Measurements from ENCODE around the gene FAM200C. TPM values are rescaled to one million over a fixed set of nuclear protein-coding genes. Genes with fewer than 3 reads are reported as not detected.

Gene FAM200C
- total and polyA plus RNA-seq, 9 donors: 4.8 to 14.3 (median 8.0) TPM

DNA sequence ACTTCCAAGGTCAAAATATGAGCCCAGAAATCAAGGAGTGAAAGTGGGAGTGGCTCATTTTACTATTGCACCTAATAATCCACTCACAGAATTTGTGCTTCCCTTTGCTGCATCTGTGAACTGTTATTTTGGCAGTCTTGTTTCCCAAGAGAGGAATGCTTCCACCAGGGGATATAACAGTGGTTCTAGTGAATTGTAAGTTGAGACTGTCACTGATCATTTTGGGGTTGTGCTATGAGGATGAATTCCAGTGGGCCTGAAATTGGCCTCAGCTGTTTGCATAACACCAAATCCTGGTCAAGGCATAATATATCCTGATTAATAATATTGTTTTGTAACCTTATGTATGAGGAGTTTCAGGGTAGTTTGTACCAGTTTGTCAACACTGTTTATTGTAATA, 14.4 kb downstream of the FAM200C start:
- Histone ChIP-seq H3K27me3 (no peaks in the 10 kb centered on the region), H3K9me3 (no peaks in the 10 kb centered on the region), H3K4me3 (no peak overlapping the region), H3K4me1 (ENCODE audit: insufficient read depth) (no peaks in the 10 kb centered on the region), H3K27ac (no peak overlapping the region), H3K36me3 (no peaks in the 10 kb centered on the region)
- TF ChIP-seq, protein P1, sequence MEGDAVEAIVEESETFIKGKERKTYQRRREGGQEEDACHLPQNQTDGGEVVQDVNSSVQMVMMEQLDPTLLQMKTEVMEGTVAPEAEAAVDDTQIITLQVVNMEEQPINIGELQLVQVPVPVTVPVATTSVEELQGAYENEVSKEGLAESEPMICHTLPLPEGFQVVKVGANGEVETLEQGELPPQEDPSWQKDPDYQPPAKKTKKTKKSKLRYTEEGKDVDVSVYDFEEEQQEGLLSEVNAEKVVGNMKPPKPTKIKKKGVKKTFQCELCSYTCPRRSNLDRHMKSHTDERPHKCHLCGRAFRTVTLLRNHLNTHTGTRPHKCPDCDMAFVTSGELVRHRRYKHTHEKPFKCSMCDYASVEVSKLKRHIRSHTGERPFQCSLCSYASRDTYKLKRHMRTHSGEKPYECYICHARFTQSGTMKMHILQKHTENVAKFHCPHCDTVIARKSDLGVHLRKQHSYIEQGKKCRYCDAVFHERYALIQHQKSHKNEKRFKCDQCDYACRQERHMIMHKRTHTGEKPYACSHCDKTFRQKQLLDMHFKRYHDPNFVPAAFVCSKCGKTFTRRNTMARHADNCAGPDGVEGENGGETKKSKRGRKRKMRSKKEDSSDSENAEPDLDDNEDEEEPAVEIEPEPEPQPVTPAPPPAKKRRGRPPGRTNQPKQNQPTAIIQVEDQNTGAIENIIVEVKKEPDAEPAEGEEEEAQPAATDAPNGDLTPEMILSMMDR (IDR thresholded peaks at IDR 0.05): no peak
- TF ChIP-seq EP300 (IDR thresholded peaks at IDR 0.05) (no peak), POLR2A (IDR thresholded peaks at IDR 0.05) (no peak)
- intact Hi-C loops (cut with DNase I): no loop called here
- DNase-seq: no peak

DNA sequence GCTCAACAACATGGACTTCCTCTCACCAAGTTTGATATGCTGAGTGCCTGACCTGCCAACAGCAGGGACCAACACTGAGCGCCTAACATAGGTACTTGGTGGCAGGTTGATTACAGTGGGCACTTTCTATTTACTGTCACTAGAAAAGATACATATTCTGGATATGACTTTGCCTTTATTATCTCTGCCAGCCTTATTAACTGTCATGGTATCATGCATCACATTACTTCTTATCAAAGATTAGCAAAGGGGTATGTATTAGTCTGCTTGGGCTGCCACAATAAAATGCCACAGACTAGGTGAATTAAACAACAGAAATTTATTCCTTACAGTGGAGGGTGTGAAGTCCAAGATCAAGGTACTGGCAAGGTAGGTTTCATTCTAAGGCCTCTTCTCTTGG, 15.2 kb downstream of the FAM200C start:
- intact Hi-C loops (cut with DNase I): no loop called here
- 96 to 100% (median 100%) methylated on average over 1 of the region's 1 CpG for WGBS, 3 donors

DNA sequence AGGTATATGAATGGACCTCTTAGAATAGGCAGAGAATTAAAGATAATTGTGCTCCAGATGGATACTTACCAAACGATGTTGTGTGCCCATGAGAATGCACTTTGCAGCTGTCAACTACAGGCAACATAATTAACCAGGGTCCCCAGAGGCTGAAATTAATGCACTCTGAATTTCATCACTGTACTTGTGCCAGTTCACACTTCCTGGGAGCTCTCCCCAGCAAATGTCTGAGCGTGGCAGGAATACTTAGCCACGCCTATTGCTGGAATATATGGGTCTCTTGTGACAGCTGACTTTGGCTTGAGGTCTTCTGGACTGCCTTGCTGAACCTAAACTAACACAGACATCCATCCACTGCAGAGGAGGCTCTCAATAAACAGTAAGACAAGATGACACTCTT, 17.5 kb downstream of the FAM200C start:
- Histone ChIP-seq H3K27me3 (no peaks in the 10 kb centered on the region), H3K36me3 (no peaks in the 10 kb centered on the region), H3K4me3 (no peak overlapping the region), H3K27ac (no peak overlapping the region), H3K9me3 (no peaks in the 10 kb centered on the region), H3K4me1 (ENCODE audit: insufficient read depth) (no peaks in the 10 kb centered on the region)
- WGBS, 3 donors: 66 to 71% (median 69%) methylated on average over 3 of the region's 3 CpGs
- TF ChIP-seq POLR2A (IDR thresholded peaks at IDR 0.05): no peak
- intact Hi-C loops (cut with DNase I): no loop called here
- no peak for DNase-seq

More for the DNA sequence above, 15.2 kb downstream of the FAM200C start:
- Histone ChIP-seq H3K4me1 (ENCODE audit: insufficient read depth) (no peaks in the 10 kb centered on the region), H3K36me3 (no peaks in the 10 kb centered on the region), H3K4me3 (no peak overlapping the region), H3K27ac (no peak overlapping the region), H3K27me3 (no peaks in the 10 kb centered on the region), H3K9me3 (no peaks in the 10 kb centered on the region)
- TF ChIP-seq, protein P1 (IDR thresholded peaks at IDR 0.05): no peak
- TF ChIP-seq POLR2A (IDR thresholded peaks at IDR 0.05) (no peak), EP300 (IDR thresholded peaks at IDR 0.05) (no peak)
- DNase-seq: no peak

DNA sequence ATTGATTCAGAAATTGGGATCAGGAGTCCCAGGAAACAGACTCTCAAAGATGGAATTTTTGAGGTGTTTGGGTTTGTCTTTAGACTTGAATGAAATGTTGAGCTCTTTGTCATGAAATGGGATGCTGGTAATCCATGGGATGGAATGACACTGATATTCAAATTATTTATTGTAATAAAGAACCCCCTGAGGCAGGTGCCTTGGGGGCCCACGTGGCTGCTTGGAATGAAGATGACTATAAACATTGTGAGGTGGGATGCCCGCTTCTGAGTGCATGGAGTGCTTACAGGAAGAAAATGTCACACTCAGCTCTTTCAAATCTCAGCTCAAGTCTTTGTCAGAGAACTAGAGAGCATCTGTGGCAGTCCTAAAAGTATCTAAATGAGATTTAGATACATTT, 19.8 kb downstream of the FAM200C start:
- Histone ChIP-seq H3K36me3 (no peaks in the 10 kb centered on the region), H3K27ac (no peak overlapping the region), H3K4me1 (ENCODE audit: insufficient read depth) (no peaks in the 10 kb centered on the region), H3K27me3 (no peaks in the 10 kb centered on the region), H3K4me3 (no peak overlapping the region), H3K9me3 (no peaks in the 10 kb centered on the region)
- TF ChIP-seq POLR2A (IDR thresholded peaks at IDR 0.05): no peak
- TF ChIP-seq EP300 (IDR thresholded peaks at IDR 0.05): no peak
- TF ChIP-seq, protein P1 (IDR thresholded peaks at IDR 0.05): no peak
- no peak for DNase-seq
- intact Hi-C loops (cut with DNase I): no loop called here
- WGBS, 3 donors: 71 to 79% (median 72%) methylated on average over 2 of the region's 2 CpGs

DNA sequence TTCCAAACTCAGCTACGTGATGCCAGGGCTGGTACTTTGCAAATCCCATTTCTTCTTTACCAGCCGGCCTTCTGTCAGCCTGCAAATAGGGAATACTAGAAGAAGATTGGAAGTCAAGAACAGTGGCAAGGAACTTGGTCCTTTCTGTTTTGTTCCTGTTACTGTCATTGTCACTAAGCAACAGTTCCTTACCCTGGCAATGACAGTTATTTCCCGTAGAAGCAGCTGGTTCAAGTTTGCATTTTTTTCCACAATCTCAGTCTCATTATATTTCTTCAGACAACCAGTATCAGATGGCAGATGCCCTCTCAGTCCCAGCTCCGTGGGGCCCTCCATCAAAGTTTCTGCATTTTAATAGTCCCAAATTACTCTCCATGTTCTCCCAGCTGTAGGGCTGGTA, 20.3 kb downstream of the FAM200C start:
- no peaks in the 10 kb centered on the region for H3K9me3 ChIP-seq
- H3K27ac ChIP-seq: no peak overlapping the region
- no peaks in the 10 kb centered on the region for H3K4me1 ChIP-seq (ENCODE audit: insufficient read depth)
- WGBS, 3 donors: 57 to 66% (median 64%) methylated on average over 4 of the region's 4 CpGs
- H3K4me3 ChIP-seq: no peak overlapping the region
- no peaks in the 10 kb centered on the region for H3K27me3 ChIP-seq
- intact Hi-C loops (cut with DNase I): no loop called here
- no peak for DNase-seq
- H3K36me3 ChIP-seq: no peaks in the 10 kb centered on the region
- TF ChIP-seq POLR2A (IDR thresholded peaks at IDR 0.05) (no peak), EP300 (IDR thresholded peaks at IDR 0.05) (no peak)
- TF ChIP-seq, protein P1 (IDR thresholded peaks at IDR 0.05): no peak

Data from ovary (tissue), 9 donors.